AG04449 (cell line): ENCODE data around the gene CFAP61.
"Not testable (repeated sequence)": the region's sequence is repeated elsewhere in the genome, so short reads cannot be mapped to it uniquely, and the experiment has no call there.

Experiments
- CTCF ChIA-PET: fragments of 350-600 bp; formaldehyde crosslinking; extraction: SDS; loops from one replicate; lab custom pipeline; 2021; ENCODE audit warnings: antibody characterized with exemption; lab: Yijun Ruan, JAX
- POLR2A ChIA-PET: fragments of 400-600, 350-600 bp; formaldehyde crosslinking; extraction: SDS; loops from one replicate; lab custom pipeline; 2020; ENCODE audit warnings: antibody characterized with exemption, inconsistent platforms; lab: Yijun Ruan, JAX
- DNase-seq: peaks from one replicate; pipeline ENCODE4 v3.0.0-alpha.2; 2010; ENCODE audit warnings: low read depth, low spot score
- H3K4me3 ChIP-seq: 2 replicates; pipeline ENCODE4 v1.5.1; 2011; ENCODE audit warnings: low read depth, mild to moderate bottlenecking, control low read depth, low read length
- CTCF ChIP-seq: IDR thresholded peaks from one replicate; pipeline ENCODE4 v1.5.1; 2011; ENCODE audit warnings: mild to moderate bottlenecking, moderate library complexity, low read length, control low read depth, inconsistent platforms; ENCODE audit not compliant: insufficient read depth; ENCODE audit errors: missing control alignments

CFAP61 gene

DNA sequence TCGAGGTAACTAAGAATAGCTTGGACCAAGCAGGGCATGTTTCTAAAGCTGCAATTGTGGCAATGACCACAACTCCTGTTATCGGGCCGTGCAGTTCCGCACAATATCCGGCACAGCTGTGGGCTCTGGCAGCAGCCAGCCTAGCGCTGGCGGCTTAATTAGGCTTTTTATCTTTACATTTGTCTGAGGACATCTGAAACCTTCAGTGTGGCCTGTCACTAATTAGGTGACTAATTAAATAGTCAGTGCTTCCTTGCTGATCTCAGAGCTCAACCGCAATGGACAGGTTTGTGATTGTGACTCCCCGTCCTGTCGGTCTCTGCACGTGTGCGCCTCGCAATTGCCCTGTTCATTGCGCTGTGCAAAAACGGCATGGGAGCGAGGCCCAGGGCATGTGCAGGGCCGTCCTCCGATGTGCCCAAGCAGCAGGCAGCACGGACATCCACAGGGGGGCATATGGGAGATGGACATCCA is 180.7 kb downstream of the CFAP61 start:
- ChIA-PET POLR2A (no interaction called here), CTCF (interaction anchor here (1.5 kb wide), 1 partner anchor 149 kb away, joined by 3 read pairs; no protein-coding TSS in a partner anchor)
- no peak for TF ChIP-seq CTCF
- no peak for DNase-seq
- H3K4me3 ChIP-seq = no peak overlapping the region

- TF ChIP-seq CTCF = no peak
- POLR2A ChIA-PET = no interaction called here
- CTCF ChIA-PET = interaction anchor here (3.4 to 4.5 kb wide), 2 partner anchors 12 to 152 kb away, joined by 18 to 25 read pairs; no protein-coding TSS in a partner anchor
- no peak overlapping the region for H3K4me3 ChIP-seq
- DNase-seq = no peak
Observed at GRCh38 chr20:20235681-20236080, 183.3 kb downstream of the CFAP61 start.

DNA sequence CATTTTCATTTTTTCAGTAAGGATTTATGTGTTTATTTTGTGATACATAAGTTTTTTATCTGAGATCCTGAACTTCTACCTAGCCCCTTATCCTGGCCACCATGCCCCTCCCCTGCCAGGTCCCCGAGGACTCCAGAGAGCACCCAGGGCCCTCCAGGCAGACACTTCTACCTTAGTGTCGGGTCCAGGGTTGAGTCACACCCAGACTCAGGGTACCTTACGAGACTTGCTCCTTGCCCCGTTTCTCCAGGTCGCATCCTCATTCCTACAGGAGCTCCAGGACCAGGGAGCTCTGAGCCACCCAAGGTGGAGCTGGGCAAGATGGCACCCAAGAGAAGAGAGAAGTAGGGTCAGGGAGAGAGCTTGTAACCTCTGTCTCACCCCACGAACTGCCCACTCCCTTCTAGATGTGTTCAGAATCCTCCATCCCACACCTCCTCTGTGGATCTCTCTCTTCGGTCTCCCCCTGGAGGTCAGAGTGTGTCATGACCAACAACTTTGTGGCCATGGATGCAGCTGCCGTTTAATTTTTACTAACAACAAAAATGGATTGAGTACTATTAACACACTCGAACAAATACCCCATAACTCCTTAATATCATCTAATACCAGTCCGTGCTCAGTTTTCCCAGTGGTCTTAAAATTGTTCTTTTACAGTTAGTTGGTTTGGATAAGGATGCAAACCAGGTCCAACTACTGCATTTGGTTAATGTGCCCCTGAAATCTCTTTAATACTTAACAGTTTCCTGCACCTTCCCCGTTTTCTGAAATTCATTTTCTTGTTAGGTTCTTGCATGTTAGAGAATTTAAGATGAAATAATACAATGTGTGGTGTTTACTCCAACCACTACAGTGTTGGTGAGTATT is 185.0 kb downstream of the CFAP61 start:
- H3K4me3 ChIP-seq = no peak overlapping the region
- CTCF ChIA-PET = interaction anchor here (0.6 to 4.5 kb wide), 20 partner anchors 8 to 577 kb away, joined by 3 to 25 read pairs (median 4); no protein-coding TSS in a partner anchor
- peak; percentile 76 for TF ChIP-seq CTCF
- no peak for DNase-seq
- POLR2A ChIA-PET = no interaction called here

- no peak overlapping the region for H3K4me3 ChIP-seq
- ChIA-PET POLR2A (interaction anchor here (0.6 kb wide), 1 partner anchor 37 kb away, joined by 3 read pairs; no protein-coding TSS in a partner anchor), CTCF (no interaction called here)
- DNase-seq = no peak
- no peak for TF ChIP-seq CTCF
Observed at GRCh38 chr20:20241976-20242375, 189.6 kb downstream of the CFAP61 start.

DNA sequence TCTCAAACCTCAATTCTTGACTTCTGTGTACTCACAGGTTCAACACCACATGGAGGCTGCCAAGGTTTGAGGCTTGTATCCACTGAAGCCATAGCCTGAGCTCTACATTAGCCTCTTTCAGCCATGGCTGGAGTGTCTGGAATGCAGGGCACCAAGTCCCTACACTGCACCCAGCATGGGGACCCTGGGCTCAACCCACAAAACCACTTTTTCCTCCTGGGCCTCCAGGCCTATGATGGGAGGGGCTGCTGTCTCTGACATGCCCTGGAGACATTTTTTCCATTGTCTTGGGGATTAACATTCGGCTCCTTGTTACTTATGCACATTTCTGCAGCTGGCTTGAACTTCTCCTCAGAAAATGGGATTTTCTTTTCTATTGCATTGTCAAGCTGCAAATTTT is 192.1 kb downstream of the CFAP61 start:
- POLR2A ChIA-PET, DNase-seq, H3K4me3 ChIP-seq, CTCF ChIA-PET: not testable (repeated sequence)

DNA sequence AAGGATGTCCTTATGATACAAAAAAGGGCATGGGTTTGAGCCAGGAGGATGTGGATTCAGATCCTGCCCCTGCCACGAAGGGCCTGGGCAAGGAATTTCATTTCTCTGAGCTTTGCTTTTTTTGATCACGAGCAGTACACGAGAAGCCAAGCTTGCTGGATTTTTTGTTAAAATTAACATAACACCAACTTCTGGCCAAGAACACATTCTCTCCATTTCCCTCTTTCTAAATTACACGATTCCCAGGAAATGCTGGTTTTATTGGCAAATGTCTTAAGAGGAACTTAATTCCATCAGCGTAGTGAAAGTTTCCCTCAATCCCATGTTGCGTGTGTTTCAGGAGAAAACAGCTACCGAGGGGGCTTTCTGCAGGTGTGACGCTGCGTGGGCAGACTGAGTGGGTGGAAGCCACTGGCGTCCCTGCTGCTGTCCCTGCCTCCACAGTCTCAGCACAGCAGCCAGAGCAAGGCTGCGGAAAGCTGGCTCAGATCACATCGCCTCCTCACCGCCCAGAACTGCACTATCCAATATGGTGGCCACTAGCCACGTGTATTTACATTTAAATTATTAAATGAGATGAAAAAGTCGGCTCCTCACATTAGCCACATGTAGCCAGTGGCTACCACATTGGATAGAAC is 194.8 kb downstream of the CFAP61 start:
- ChIA-PET CTCF (interaction anchor here (1.4 to 1.5 kb wide), 2 partner anchors 8 to 347 kb away, joined by 3 read pairs; no protein-coding TSS in a partner anchor), POLR2A (no interaction called here)
- no peak for TF ChIP-seq CTCF
- H3K4me3 ChIP-seq = no peak overlapping the region
- DNase-seq = no peak
